GM21619 (cell line): ENCODE measurements around the gene UNC13C.

Experiments
- ATAC-seq: cut with Tn5 transposase; IDR thresholded peaks from one replicate; pipeline ENCODE4 v1.9.1; 2021; ENCODE audit not compliant: unreplicated experiment

Gene UNC13C

DNA sequence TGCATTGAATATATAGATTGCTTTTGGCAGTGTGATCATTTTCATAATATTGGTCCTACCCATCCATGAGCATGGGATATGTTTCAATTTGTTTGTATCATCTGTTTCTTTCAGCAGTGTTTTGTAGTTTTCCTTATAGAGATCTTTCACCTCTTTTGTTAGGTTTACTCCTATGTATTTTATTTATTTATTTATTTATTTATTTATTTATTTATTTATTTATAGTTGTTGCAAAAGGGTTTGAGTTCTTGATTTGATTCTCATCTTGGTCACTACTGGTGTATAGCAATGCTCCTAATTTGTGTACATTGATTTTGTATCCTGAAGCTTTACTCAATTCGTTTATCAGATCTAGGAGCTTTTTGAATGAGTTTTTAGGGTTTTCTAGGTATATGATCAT, 478.2 kb downstream of the UNC13C start:
- no peak for ATAC-seq

- no peak for ATAC-seq
Observed at GRCh38 chr15:54462511-54462913, 484.3 kb downstream of the UNC13C start.

GRCh38 chr15:54481819-54482218, 503.6 kb downstream of the UNC13C start:
- no peak for ATAC-seq

- no peak for ATAC-seq
Observed at GRCh38 chr15:54482251-54482650, 504.0 kb downstream of the UNC13C start.

- no peak for ATAC-seq
Observed at GRCh38 chr15:54500330-54500729, 522.1 kb downstream of the UNC13C start.

DNA sequence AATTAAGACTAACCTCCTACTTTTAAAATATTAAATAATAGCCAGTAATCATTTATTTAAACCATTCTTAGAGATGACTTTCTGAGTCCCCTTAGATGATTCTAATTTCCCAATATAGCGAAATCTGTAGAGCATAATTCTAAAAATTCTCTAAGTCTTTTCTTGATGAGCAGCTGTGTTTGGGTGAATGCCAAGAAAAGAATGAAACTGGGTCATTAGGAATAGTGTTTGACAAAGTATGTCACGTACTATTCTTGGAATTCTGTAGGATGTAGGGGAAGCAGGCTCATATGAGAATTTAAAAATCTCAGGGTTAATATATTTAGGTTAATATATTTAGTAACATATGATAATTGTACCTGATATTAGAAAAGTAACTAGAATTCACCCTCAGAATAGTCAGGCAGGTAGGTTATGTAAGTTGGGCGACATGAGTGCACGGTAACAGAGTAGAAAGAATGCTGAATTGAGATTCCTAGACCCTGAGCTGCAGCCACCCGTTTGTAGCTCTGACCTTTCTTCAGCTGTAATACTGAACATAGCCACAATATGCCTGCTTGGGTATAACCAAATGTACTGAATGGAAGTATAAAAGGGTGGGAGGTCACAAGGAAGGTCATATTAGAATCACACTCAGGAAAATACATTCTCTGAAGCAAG, 524.3 kb downstream of the UNC13C start:
- ATAC-seq = no peak

GRCh38 chr15:54504695-54505094, 526.5 kb downstream of the UNC13C start:
- no peak for ATAC-seq

GRCh38 chr15:54506977-54507524, 528.8 kb downstream of the UNC13C start:
- no peak for ATAC-seq

GRCh38 chr15:54514601-54515000, 536.4 kb downstream of the UNC13C start:
- ATAC-seq = no peak

DNA sequence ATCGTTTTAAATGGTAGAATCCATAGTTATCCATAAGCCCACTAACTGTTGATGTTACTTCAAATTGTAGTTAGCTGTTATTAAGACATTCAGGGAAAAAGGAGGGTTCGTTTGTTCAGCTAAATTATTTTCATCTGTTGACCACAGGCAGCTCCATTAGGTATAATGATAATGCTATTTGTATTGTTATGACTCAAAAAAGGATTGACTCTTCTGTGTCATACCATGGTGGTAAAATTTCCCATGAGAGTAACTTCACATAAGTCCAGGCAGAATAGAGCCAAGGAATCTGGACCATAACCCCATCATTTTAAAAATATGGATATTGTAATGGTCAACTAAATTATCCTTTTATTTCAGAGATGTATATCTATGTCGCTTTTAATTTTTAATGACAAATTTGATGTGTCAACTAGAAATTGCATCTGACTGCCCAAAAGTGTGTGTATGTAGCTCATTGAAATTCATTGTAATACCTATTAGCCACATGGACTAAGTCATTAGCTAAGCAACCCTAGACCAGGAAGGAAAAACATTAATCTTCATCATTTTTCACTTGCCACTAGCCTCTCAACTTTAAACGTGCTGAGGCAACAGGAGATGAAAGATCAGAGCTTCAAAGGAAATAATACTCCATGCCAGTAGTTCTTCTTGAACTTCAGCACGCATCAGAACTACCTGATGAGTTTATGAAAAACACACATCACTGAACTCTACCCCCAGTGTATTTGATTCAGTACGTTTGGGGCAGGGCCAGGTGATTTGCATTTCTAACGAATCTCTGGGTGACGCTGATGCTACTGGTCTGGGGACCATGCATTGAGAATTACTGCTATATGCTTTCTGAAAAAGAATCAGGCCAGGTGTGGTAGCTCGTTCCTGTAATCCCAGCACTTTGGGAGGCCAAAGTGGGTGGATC, 537.7 kb downstream of the UNC13C start:
- ATAC-seq = no peak

DNA sequence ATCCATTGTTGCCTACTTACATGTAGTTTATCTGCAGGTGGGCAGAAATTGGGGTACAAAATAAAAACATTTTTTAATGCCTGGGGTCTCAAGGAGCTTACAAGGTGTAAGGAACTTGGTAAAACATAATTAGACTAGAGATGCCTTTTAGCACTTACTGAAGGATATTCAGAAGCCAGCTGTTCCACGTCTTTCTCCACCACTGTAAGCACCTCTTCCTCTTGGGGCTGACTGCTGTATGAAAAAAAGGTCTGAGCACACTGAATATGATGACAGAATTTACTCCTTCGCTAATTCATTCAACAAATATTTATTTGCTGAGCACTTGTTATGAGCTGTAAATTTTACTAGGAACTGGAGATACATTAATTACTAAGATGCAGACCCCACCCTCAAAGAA, 539.1 kb downstream of the UNC13C start:
- ATAC-seq = no peak

- no peak for ATAC-seq
Observed at GRCh38 chr15:54518156-54518882, 540.1 kb downstream of the UNC13C start.

DNA sequence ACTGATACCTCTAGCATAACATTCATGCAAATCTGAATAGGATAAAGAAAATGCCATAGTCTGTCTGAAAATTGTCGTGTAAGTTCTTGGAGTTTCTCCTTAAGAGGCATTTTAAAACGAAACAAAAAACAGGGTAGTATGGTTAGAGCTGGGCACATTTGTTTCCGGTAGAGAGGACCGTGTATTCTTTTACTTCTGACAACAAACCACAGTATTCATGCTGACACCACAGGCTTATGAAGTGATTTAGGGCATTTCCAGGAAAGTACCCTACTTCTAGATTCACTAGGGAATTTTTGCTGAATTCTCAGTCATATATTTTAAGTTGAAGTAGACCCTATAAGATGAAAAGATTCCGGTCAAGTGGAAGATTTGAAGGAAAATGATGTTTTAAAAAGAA, 541.3 kb downstream of the UNC13C start:
- no peak for ATAC-seq

DNA sequence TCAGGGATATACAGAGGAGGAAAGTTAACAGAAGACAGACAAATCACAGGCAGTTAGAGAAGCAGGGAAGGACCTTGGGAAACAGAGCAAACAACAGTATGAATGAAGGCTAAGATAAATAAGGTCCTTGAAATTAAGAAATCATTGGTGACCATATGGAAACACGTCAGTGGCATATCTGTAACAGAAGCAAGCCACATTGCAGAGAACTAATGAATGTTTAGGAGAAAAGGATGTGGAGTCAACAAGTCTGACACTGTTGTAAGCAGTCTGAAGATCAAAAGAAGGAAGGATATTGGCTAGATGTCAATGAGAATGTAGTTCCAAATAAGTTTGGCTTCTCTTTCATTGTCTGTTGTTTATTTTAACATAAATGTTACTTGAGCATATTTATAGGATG, 542.4 kb downstream of the UNC13C start:
- ATAC-seq = no peak

- no peak for ATAC-seq
Observed at GRCh38 chr15:54521206-54521605, 543.0 kb downstream of the UNC13C start.

- no peak for ATAC-seq
Observed at GRCh38 chr15:54528021-54528420, 549.8 kb downstream of the UNC13C start.

DNA sequence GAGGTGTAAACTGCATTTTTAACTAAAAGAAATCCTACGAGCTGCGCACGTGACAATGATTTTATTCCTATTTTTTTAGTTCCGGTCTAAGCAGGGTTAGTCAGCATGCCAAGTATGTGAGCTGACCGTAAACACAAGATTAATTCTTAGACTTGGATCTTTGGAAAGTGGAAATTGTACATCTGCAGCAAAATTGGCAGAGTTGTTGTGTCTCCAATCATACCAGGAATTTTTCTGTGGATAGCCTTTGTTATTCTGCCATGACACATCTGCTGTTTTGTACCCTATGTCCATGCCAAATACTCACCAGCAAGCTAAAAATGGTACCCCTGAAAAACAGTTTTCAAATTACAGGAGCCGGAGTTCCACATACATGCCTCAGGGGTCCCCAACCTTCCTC, 562.5 kb downstream of the UNC13C start:
- ATAC-seq = no peak

- no peak for ATAC-seq
Observed at GRCh38 chr15:54547491-54547890, 569.2 kb downstream of the UNC13C start.

DNA sequence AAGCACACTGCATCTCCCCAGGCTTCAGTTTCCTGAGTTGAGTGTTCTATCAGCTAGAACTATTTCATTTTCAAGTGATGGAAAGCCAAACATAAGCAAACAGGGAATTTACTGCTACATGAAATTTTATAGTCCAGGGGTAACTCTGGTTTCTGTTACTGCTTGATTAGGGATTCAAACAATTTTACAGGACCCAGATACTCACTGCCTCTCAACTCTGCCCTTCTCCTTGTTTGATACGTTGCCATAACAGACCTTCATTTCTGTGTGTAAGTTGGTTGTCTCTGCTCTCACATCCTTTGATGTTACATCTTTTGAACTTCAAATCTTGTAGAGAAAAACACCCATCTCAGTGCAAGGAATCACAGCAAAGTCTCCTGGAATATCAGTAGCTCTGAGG, 572.7 kb downstream of the UNC13C start:
- no peak for ATAC-seq

GRCh38 chr15:54556231-54556630, 578.0 kb downstream of the UNC13C start:
- ATAC-seq = no peak

- ATAC-seq = no peak
Observed at GRCh38 chr15:54559405-54560069, 581.3 kb downstream of the UNC13C start.
